Measurements from ENCODE around the gene ULK1.
"Not testable (repeated sequence)": the region's sequence is repeated elsewhere in the genome, so short reads cannot be mapped to it uniquely, and the experiment has no call there.

Gene ULK1

DNA sequence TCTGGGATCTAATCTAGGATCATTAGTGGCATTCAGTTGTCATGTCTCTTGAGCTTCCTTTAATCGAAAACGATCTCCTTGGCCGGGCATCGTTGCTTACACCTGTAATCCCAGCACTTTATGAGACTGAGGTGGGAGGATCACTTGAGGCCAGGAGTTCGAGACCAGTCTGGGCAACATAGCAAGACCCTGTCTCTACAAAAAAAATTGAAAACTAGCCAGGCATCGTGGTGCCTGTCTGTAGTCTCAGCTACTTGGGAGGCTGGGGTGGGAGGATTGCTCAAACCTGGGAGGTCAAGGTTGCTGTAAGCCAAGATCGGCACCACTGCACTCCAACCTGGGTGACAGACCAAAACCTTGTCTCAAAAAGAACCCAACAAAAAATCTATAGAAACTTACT, 43.7 kb downstream of the ULK1 start:
- no peak for DNase-seq (ENCODE audit: insufficient read length, low spot score)
- FAIRE-seq, result no peak
- no peak for TF ChIP-seq POLR2A (IDR thresholded peaks at IDR 0.05; ENCODE audit: low read depth, low read length)

DNA sequence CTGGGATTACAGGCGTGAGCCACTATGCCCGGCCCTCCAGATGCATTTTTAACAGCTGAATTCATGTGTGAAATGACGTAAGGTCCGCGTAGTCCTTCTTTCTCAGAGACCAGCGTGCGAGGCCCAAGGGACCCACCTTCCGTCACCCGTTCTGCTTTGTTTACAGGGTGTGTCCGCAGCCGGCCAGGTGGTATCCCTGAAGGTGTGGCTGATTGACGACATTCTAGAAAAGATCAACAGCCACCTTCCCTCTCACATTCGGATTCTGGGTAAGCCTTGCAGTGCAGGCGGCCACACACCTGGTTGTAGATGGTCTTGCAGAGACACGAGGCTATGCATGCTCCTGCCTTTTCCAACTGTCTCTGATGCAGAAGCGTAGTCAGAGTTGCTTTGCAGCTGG, 44.6 kb downstream of the ULK1 start:
- FAIRE-seq (no peak), DNase-seq (ENCODE audit: insufficient read length, low spot score) (no peak)
- no peak for TF ChIP-seq POLR2A (IDR thresholded peaks at IDR 0.05; ENCODE audit: low read depth, low read length)

DNA sequence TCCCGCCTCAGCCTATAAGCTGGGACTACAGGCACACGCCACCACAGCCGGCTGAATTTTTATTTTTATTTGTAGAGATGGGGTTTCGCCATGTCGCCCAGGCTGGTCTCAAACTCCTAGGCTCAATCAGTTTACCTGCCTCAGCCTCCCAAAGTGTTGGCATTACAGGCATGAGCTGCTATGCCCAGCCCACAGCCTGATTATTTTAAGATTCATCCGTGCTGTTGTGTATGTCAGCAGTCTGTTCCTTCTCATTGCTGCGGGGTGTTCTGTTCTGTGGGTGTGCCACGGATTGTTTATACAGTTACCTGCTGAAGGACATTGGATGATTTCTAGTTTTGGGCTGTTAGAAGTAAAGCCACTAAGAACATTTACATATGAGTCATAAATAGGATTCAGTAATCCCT, 45.7 kb downstream of the ULK1 start:
- DNase-seq (ENCODE audit: insufficient read length, low spot score) (no peak), FAIRE-seq (no peak)
- no peak for TF ChIP-seq POLR2A (IDR thresholded peaks at IDR 0.05; ENCODE audit: low read depth, low read length)

GRCh38 chr12:131941116-131941986, 46.9 kb downstream of the ULK1 start:
- FAIRE-seq (no peak), DNase-seq (ENCODE audit: insufficient read length, low spot score) (no peak)
- no peak for TF ChIP-seq POLR2A (IDR thresholded peaks at IDR 0.05; ENCODE audit: low read depth, low read length)

- no peak for FAIRE-seq
- no peak for TF ChIP-seq POLR2A (IDR thresholded peaks at IDR 0.05; ENCODE audit: low read depth, low read length)
- DNase-seq (ENCODE audit: insufficient read length, low spot score), result no peak
These were observed 47.5 kb downstream of the ULK1 start for GRCh38 chr12:131941987-131942341.

DNA sequence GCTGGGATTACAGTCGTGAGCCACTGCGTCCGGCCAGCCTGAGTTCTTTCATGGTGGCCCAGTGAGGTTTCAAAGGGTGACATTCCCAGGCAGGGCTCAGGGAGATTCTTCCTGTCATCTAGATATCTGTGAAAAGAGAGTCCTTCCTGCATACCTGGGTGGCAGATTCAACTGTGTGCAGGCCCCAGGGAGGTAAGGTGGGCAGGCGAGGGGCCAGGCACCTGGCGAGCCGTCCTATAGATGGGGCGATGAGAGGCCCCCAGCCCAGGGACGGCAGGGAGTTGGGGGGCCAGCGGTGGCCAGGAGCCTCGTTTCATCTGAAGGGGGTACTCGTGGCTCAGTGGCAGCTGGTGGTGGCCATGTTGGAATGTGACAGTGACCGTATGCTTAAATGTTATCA, 48.2 kb downstream of the ULK1 start:
- no peak for FAIRE-seq
- no peak for TF ChIP-seq POLR2A (IDR thresholded peaks at IDR 0.05; ENCODE audit: low read depth, low read length)
- no peak for DNase-seq (ENCODE audit: insufficient read length, low spot score)

GRCh38 chr12:131943389-131943788, 49.0 kb downstream of the ULK1 start:
- FAIRE-seq, result no peak
- no peak for TF ChIP-seq POLR2A (IDR thresholded peaks at IDR 0.05; ENCODE audit: low read depth, low read length)
- no peak for DNase-seq (ENCODE audit: insufficient read length, low spot score)

DNA sequence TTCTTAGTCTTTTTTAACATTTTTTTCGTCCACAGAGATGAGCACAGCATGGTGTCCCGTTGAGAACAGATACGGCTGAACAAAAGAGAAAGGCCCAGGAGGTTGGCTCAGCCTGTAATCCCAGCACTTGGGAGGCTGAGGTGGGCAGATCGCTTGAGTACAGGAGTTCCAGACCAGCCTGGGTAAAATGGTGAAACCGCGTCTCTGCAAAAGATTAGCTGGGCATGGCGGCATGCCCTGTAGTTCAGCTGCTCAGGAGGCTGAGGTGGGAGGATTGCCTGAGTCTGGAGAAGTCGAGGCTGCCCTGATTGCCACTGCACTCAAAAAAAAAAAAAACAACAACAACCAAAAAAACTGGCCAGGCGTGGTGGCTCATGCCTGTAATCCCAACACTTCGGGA, 49.5 kb downstream of the ULK1 start:
- no peak for TF ChIP-seq POLR2A (IDR thresholded peaks at IDR 0.05; ENCODE audit: low read depth, low read length)
- FAIRE-seq (no peak), DNase-seq (ENCODE audit: insufficient read length, low spot score) (no peak)

DNA sequence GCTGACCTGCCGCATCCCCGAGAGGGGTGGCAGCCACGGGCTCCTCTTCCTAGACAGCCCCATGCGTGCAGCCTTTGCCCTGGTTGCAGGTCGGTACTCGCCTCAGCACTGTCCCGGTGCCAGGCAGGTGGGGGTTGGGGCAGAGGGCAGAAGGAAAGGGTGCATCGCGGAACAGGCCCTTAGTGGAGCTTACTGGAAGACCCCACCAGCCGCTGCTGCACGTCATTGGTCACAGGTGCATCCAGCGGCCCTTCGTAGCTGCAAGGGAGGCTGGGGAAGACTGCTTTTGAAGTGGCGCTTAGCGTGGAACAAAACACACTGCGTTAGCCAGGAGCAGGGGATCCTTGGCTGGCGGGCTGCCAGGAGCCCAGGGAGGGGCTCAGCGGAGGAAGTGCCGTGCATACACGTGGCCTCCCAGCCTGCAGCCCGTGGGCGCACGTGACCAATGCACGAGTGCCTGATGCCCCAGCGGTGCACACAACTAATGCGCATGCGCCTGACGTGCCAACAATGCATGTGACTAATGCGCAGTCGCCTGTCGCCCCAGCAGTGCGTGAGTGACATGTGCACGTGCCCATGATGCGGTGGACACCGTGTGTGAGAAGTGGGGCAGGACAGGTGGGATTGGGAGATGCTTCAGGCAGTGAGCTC, 50.3 kb downstream of the ULK1 start:
- TF ChIP-seq POLR2A (IDR thresholded peaks at IDR 0.05; ENCODE audit: low read depth, low read length), result no peak
- no peak for FAIRE-seq
- DNase-seq (ENCODE audit: insufficient read length, low spot score), result no peak

DNA sequence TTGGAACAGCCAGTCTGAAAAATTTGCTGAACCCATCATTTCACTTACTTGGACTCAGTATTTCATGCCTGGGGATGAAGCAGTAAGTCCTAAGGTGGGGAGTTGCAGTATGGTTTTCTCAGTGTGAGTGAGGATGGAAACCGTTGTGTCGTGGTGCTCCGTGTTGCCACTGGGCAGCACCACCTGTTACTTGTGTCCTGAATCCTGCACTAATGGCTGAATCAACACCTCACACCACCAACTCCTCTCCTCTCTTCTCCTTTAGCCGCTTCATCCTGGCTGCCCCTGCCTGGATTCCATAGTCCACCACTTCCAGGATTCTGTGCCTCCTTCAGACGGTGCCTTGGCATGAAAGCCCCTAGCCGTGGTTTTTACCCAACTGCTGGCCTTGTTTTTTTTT, 52.3 kb downstream of the ULK1 start:
- no peak for TF ChIP-seq POLR2A (IDR thresholded peaks at IDR 0.05; ENCODE audit: low read depth, low read length)
- no peak for FAIRE-seq
- no peak for DNase-seq (ENCODE audit: insufficient read length, low spot score)

- DNase-seq (ENCODE audit: insufficient read length, low spot score) (no peak), FAIRE-seq (no peak)
- TF ChIP-seq POLR2A (IDR thresholded peaks at IDR 0.05; ENCODE audit: low read depth, low read length), result no peak
These were observed 53.1 kb downstream of the ULK1 start for GRCh38 chr12:131947482-131948027.

DNA sequence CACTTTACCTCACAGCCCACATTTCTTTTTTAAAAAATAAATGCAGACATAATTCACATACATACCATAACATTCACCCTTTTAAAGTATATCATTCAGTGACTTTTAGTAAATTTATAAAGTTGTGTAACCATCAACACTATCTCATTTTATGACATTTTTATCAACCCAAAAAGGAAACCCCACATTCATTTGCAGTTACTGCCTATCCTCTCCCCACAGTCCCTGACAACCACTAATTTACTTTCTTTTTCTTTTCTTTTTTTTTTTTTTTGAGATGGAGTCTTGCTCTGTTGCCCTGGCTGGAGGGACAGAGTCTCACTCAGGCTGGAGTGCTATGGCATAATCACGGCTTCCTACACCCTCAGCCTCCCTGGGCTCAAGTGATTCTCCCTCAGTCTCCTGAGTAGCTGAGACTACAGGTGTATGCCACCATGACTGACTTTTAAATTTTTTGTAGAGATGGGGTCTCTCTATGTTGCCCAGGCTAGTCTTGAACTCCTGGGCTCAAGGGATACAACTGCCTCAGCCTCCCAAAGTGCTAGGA, 53.8 kb downstream of the ULK1 start:
- DNase-seq (ENCODE audit: insufficient read length, low spot score), result no peak
- FAIRE-seq, result no peak
- no peak for TF ChIP-seq POLR2A (IDR thresholded peaks at IDR 0.05; ENCODE audit: low read depth, low read length)

DNA sequence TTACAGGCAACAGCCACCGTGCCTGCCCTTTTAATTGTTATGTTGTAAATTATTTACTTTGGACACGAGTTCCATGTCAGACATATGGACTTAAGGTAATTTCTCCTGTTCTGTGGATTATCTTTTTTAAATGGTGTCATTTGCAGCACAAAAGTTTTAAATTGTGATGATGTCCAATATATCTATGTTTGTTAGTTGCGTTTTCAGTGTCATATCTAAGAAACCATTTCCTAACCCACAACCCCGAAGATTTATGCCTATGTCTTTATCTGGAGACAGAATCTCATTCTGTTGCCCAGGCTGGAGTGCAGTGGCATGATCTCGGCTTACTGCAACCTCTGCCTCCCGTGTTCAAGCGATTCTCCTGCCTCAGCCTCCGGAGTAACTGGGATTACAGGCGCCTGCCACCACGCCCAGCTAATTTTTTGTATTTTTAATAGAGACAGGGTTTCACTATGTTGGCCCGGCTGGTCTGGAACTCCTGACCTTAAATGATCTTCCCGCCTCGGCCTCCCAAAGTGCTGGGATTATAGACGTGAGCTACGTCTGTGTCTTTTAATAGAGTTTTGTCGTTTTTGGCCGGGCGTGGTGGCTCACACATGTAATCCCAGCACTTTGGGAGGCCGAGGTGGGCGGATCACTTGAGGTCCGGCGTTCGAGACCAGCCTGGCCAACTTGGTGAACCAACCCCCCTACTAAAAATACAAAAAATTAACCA, 54.5 kb downstream of the ULK1 start:
- FAIRE-seq, result not testable (repeated sequence)

More for the DNA sequence above, 54.5 kb downstream of the ULK1 start:
- not testable (repeated sequence) for DNase-seq (ENCODE audit: insufficient read length, low spot score)
